DOHH2 (cell line): ENCODE data around the gene RRAS2.
"Not testable (repeated sequence)": the region's sequence is repeated elsewhere in the genome, so short reads cannot be mapped to it uniquely, and the experiment has no call there.

Experiments
- H3F3A ChIP-seq: fragments of 200-600 bp; sonication (generic), shearing (Covaris generic); 2 replicates; pipeline ENCODE4 v1.6.0; 2016; ENCODE audit warnings: antibody characterized with exemption, mild to moderate bottlenecking; ENCODE audit not compliant: control insufficient read depth, insufficient read depth
- H3K27ac ChIP-seq: fragments of 200-600 bp; sonication (generic); 2 replicates; pipeline ENCODE4 v1.5.1; 2014; ENCODE audit warnings: low read depth, mild to moderate bottlenecking, low read length, moderate library complexity
- H3K27me3 ChIP-seq: fragments of 200-600 bp; sonication (generic); 2 replicates; pipeline ENCODE4 v1.6.1; 2014; ENCODE audit warnings: mild to moderate bottlenecking, low read length, mixed read lengths; ENCODE audit not compliant: control insufficient read depth
- H3K36me3 ChIP-seq: fragments of 200-600 bp; sonication (generic); 2 replicates; pipeline ENCODE4 v1.6.1; 2014; ENCODE audit warnings: mild to moderate bottlenecking, low read length, moderate library complexity, mixed read lengths; ENCODE audit not compliant: control insufficient read depth
- H3K4me1 ChIP-seq: fragments of 200-600 bp; sonication (generic); 2 replicates; pipeline ENCODE4 v1.6.1; 2014; ENCODE audit warnings: mild to moderate bottlenecking, low read length, mixed read lengths; ENCODE audit not compliant: control insufficient read depth
- H3K4me2 ChIP-seq: fragments of 200-600 bp; sonication (generic); 2 replicates; pipeline ENCODE4 v1.6.0; 2014; ENCODE audit warnings: mild to moderate bottlenecking, low read length, moderate library complexity
- H3K4me3 ChIP-seq: fragments of 200-600 bp; sonication (generic); 2 replicates; pipeline ENCODE4 v1.5.1; 2014; ENCODE audit warnings: mild to moderate bottlenecking, low read length, mixed read lengths
- H3K79me2 ChIP-seq: fragments of 200-600 bp; sonication (generic); 2 replicates; pipeline ENCODE4 v1.6.1; 2014; ENCODE audit warnings: mild to moderate bottlenecking, low read length, mixed read lengths; ENCODE audit not compliant: control insufficient read depth
- H3K9me2 ChIP-seq: fragments of 200-600 bp; sonication (generic); replicated peaks from 2 replicates; pipeline ENCODE4 v1.6.1; 2014; ENCODE audit warnings: mild to moderate bottlenecking, low read length, mixed read lengths; ENCODE audit not compliant: control insufficient read depth
- H3K9me3 ChIP-seq: fragments of 200-600 bp; sonication (generic); 2 replicates; pipeline ENCODE4 v1.6.1; 2014; ENCODE audit warnings: antibody characterized with exemption, low read length, mixed read lengths; ENCODE audit not compliant: control insufficient read depth, insufficient read depth
- H4K20me1 ChIP-seq: fragments of 200-600 bp; sonication (generic); 2 replicates; pipeline ENCODE4 v1.6.0; 2014; ENCODE audit warnings: low read depth, mild to moderate bottlenecking, antibody characterized with exemption, low read length, moderate library complexity; ENCODE audit not compliant: control insufficient read depth, insufficient read depth
- EZH2phosphoT487 ChIP-seq: fragments of 200-600 bp; sonication (generic); IDR thresholded peaks from 2 replicates; pipeline ENCODE4 v1.6.1; 2017; ENCODE audit warnings: borderline replicate concordance, mild to moderate bottlenecking, antibody characterized with exemption, low read length, moderate library complexity, mixed read lengths
- TF ChIP-seq, protein P1 (sequence below): fragments of 200-600 bp; sonication (generic); IDR thresholded peaks from one replicate; pipeline ENCODE4 v1.5.1; 2014; ENCODE audit warnings: antibody characterized with exemption, mild to moderate bottlenecking, low read depth, low read length; ENCODE audit not compliant: poor library complexity, severe bottlenecking

The RRAS2 gene

GRCh38 chr11:14358729-14359439, at the start of gene RRAS2:
Gene RRAS2, minus strand, starts transcription at chr11:14359183. Its CDS starts 313 bp downstream, at chr11:14358870.
- Histone ChIP-seq H3F3A (no peaks in the 10 kb centered on the region; the same call in 1 of the 2 replicates), H3K79me2 (peaks cover 51% of the 10 kb centered on the region), H3K36me3 (peaks cover 18% of the 10 kb centered on the region), H3K27me3 (no peaks in the 10 kb centered on the region; the same call in 1 of the 2 replicates), H3K4me3 (peak within 1 kb of the TSS; percentile 89), H3K4me2 (peak within 1 kb of the TSS; percentile 89), H3K27ac (no peak within 1 kb of the TSS), H3K9me3 (no peaks in the 10 kb centered on the region), H3K9me2 (no peaks in the 10 kb centered on the region), H3K4me1 (peaks cover 36% of the 10 kb centered on the region), H4K20me1 (peaks cover 18% of the 10 kb centered on the region; the same call in 1 of the 2 replicates)
- TF ChIP-seq, protein P1, sequence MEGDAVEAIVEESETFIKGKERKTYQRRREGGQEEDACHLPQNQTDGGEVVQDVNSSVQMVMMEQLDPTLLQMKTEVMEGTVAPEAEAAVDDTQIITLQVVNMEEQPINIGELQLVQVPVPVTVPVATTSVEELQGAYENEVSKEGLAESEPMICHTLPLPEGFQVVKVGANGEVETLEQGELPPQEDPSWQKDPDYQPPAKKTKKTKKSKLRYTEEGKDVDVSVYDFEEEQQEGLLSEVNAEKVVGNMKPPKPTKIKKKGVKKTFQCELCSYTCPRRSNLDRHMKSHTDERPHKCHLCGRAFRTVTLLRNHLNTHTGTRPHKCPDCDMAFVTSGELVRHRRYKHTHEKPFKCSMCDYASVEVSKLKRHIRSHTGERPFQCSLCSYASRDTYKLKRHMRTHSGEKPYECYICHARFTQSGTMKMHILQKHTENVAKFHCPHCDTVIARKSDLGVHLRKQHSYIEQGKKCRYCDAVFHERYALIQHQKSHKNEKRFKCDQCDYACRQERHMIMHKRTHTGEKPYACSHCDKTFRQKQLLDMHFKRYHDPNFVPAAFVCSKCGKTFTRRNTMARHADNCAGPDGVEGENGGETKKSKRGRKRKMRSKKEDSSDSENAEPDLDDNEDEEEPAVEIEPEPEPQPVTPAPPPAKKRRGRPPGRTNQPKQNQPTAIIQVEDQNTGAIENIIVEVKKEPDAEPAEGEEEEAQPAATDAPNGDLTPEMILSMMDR, result no peak
- TF ChIP-seq EZH2phosphoT487, result no peak

- Histone ChIP-seq H3K79me2 (no peaks in the 10 kb centered on the region), H3K4me3 (no peak overlapping the region), H3K36me3 (no peaks in the 10 kb centered on the region), H3K4me1 (no peaks in the 10 kb centered on the region), H3F3A (no peaks in the 10 kb centered on the region), H3K27me3 (no peaks in the 10 kb centered on the region), H3K9me3 (no peaks in the 10 kb centered on the region), H3K9me2 (no peaks in the 10 kb centered on the region), H4K20me1 (no peaks in the 10 kb centered on the region), H3K27ac (no peak overlapping the region), H3K4me2 (no peak overlapping the region)
- TF ChIP-seq, protein P1, result no peak
- no peak for TF ChIP-seq EZH2phosphoT487
Measured at GRCh38 chr11:14408612-14409011, 49.6 kb upstream of the RRAS2 start.

DNA sequence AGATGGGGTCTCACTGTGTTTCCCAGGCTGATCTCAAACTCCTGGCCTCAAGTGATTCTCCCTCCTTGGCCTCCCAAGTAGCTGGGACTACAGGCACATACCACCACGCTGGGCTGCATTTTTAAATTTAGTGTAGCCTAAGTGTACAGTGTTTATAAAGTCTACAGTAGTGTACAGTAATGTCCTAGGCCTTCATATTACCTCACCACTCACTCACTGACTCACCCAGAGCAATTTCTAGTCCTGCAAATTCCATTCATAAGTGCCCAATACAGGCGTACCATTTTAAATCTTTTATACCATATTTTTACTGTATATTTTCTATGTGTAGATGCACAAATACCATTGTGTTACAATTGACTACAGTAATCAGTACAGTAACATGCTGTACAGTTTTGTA, 47.1 kb upstream of the RRAS2 start:
- H3K36me3 ChIP-seq, H3K79me2 ChIP-seq, H4K20me1 ChIP-seq, H3K4me2 ChIP-seq, H3F3A ChIP-seq, H3K4me1 ChIP-seq, H3K9me2 ChIP-seq, H3K27me3 ChIP-seq, H3K9me3 ChIP-seq, H3K27ac ChIP-seq, H3K4me3 ChIP-seq: not testable (repeated sequence)

- not testable (repeated sequence) for H3K27ac ChIP-seq, H3K4me1 ChIP-seq, H3K79me2 ChIP-seq, H3K9me3 ChIP-seq, H3K9me2 ChIP-seq, H3K4me3 ChIP-seq, H4K20me1 ChIP-seq, H3K27me3 ChIP-seq, H3K36me3 ChIP-seq, H3K4me2 ChIP-seq, H3F3A ChIP-seq
Measured at GRCh38 chr11:14403528-14403927, 44.5 kb upstream of the RRAS2 start.
